Measurements from ENCODE around the gene NDFIP2.

- no peak for TF ChIP-seq EP300 (IDR thresholded peaks at IDR 0.05; ENCODE audit: low read depth)
- no peak for TF ChIP-seq CTCF (IDR thresholded peaks at IDR 0.05)
- no peak for TF ChIP-seq POLR2A (IDR thresholded peaks at IDR 0.05)
Measured at GRCh38 chr13:79557666-79558065, 76.7 kb downstream of the NDFIP2 start.

Measured in transverse colon (tissue), 3 donors.